Measurements from ENCODE around the gene CAMK2B. TPM values are rescaled to one million over a fixed set of nuclear protein-coding genes. Genes with fewer than 3 reads are reported as not detected.

CAMK2B gene
- total RNA-seq, 1 donor from 2014 or later: 0.30 TPM

GRCh38 chr7:44258423-44258760 is 67.0 kb downstream of the CAMK2B start:
- intact Hi-C loops (cut with micrococcal nuclease): loop anchor here (5.0 kb wide), 1 partner anchor 219 kb away; no protein-coding TSS in a partner anchor

DNA sequence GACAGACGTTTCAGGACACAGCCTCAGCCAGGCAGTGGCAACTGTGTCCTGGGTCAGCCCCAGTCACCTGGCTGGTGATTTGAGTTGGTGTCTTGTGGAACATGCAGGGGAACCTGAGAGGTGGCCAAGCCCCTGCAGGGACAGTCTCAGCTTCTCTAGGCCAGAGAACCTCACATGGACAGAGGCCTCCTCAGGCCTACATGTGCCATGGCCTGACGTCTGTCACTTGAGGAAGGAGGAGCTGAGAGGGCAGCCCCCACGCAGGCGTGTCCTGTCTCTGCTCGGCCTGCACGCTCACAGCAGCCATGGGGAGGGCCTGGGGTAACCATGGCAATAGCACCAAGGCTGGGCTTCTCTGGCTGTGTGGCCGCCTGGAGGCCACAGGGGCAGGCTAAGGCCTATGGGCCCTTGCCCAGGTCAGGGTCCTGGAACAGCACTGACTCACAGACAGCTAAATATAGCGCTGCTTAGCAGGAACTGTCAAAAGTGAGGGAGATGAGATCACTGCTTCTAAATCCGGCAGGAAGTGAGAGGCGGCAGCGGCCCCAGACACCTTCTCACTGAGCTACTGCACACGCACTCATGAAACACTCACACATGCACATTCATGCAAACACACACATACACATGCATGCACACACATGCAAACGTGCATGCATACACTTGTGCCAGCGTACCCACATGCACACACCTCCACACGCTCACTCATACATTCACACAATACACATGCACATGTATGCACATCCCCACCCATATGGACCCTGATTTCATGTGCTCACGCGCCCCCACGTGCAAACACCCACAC is 67.6 kb downstream of the CAMK2B start:
- intact Hi-C loops (cut with micrococcal nuclease): loop anchor here (5.0 kb wide), 1 partner anchor 219 kb away; no protein-coding TSS in a partner anchor

DNA sequence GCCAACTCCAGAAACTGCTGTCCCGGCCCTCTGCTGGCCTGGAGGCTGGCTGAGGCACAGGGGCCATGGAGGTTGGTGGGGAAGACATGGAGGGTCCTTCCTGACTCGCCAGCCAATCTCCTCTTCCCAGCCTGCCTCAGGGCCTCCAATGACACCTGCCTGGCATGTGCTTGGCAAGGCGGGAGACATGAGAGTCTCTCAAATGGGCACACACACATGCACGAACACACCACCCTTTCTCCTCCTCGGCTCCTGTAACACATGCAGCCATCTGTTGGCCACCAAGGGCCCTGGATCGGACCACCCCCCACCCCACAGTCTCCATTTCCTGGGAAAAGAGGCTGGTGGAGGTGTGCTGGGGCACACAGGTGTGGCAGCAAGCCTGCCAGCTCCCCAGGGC is 68.2 kb downstream of the CAMK2B start:
- intact Hi-C loops (cut with micrococcal nuclease): loop anchor here (5.0 kb wide), 1 partner anchor 220 kb away; no protein-coding TSS in a partner anchor

- intact Hi-C loops (cut with micrococcal nuclease): loop anchor here (5.0 kb wide), 1 partner anchor 221 kb away; no protein-coding TSS in a partner anchor
Observed at GRCh38 chr7:44256459-44256858, 68.9 kb downstream of the CAMK2B start.

- intact Hi-C loops (cut with micrococcal nuclease): no loop called here
Observed at GRCh38 chr7:44251881-44252280, 73.5 kb downstream of the CAMK2B start.

DNA sequence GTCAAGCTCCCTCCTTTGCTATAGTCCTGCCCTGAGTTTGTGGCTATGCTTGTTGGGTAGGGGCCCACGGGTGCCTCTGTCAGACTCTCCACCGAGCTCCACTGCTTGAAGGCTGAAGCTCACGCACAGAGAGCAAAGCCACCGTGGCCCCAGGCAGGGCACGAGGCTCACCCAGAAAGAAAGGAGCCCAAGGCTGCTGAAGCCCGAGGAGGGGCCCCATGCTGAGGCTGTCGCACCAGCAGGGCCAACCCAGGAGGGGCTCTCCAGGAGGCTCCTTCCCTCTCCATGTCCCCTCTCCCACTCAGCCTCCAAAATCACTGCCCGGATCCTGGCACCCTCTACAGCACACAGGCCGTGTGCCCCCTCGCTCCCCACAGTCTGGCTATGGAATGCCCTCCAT is 74.1 kb downstream of the CAMK2B start:
- intact Hi-C loops (cut with micrococcal nuclease): no loop called here

DNA sequence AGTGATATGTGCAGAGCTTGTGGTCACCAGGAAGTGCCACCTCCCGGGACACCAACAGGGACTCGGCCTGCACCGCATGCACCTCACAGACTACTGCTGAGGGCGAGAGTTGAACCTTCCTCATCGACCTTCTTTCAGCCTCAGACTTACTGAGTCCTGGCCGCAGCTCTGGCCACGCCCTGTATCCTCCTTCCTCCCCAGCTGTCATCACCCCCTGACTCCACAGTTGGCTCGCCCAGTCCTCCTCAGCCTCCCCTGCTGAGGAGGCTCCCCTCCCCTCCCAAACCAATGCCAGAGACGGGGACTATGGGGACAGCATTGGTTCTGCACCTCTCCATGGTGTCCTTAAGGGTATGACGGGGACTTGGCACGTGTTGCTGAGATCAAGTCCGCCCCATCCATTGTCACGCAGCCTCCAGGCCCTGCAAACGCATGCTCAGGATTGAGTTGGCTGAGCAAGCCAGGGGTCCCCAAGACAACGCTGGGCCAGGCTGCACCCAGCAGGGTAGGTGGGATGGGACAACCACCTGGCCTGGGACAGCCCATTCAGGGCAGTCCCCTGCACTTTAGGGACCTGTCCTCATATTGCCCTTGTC is 75.7 kb downstream of the CAMK2B start:
- intact Hi-C loops (cut with micrococcal nuclease): no loop called here

- intact Hi-C loops (cut with micrococcal nuclease): no loop called here
Observed at GRCh38 chr7:44247868-44248651, 77.3 kb downstream of the CAMK2B start.

DNA sequence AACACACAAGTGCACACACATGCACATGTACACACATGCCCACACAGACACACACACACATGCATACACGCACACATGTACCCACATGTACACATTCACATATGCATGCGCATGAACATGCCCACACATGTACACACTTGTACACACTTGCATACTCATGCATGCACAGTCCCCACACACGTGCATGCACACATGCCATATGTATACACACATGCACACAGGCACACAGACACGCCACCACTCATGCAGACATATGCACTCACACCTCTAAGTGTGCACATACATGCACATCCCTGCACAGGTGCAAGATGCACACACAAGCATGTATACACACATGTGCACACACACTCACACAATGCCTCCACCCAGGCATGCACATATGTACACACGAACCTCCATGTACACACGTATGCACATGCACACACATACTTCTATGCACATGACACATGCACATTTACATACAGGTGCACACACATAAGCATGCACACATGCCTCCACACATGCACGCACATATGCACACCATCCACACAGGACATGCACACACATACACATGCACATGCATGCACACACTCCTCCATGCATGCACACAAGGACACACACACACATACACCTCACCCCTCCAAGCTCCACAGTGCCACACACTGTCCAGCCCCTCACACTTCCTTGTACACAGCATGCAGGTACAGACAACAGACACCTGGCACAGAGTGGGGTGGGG is 78.8 kb downstream of the CAMK2B start:
- intact Hi-C loops (cut with micrococcal nuclease): no loop called here

DNA sequence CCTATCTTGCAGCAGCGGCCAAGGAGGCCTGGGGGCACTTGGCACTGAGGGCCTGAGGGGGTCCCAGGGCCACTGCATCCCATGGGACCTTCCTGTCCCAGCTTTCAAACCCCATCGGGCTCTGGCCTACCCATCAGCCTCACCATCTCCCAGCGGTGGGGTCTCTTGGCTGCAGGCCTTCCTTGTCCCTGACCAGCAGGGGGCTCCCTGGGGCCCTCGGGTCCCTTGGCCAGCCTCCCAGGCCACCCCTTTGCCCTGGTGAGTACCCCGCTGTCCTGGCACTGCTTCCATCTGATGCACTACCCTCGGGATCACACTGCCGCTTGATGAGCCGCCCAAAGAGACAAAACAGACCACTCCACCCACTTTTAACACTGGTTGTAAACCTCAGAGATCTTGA is 81.1 kb downstream of the CAMK2B start:
- intact Hi-C loops (cut with micrococcal nuclease): loop anchor here (5.0 kb wide), 1 partner anchor 248 kb away; the partner anchor contains the start of gene NUDCD3

DNA sequence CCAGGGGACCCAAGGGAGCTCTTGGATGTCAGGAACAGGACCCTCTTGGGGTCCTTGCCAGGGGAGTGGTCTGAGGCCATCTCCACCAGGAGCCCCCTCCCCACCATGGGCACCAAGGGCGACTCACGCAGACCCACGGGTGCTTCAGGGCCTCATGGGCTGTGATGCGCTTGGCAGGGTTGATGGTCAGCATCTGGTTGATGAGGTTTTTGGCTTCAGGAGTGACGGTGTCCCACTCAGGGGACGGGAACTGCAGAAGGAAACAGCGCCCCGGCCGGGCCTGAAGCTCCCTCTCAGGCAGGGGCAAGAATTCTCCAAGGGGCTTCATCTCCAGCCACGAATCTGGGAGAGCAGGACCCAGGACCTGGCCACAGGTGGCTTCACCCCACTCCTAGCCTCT is 83.3 kb downstream of the CAMK2B start:
- intact Hi-C loops (cut with micrococcal nuclease): loop anchor here (5.0 kb wide), 1 partner anchor 250 kb away; the partner anchor contains the start of gene NUDCD3

DNA sequence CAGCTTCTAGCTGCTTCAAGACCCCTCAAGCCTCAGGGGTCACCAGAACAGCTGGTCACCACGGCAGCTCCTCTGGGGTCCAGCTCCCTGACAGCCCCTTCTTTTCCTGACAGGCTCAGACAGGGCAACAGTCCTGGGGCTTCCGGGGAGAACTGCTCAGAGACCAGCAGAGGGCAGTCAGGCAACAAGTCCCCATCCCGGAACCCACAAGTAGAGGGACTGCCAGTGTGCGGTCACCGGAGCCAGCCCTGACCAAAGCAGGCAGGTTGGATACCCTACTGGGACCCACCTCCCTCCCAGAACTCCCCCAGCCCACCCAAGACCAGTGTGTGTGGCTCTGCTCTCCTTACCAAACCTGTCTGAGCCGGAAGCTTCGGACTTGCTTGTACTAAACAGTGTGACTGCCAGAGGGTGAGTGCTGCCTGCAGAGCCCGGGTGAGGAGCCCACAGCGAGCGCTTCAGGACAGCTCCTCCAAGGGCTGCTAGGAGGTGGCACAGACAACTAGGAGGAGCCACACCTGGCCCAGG is 84.3 kb downstream of the CAMK2B start:
- intact Hi-C loops (cut with micrococcal nuclease): loop anchor here (1.0 to 5.0 kb wide), 3 partner anchors 236 to 324 kb away; partner anchors contain the start of gene NUDCD3

- intact Hi-C loops (cut with micrococcal nuclease): loop anchor here (5.0 kb wide), 1 partner anchor 252 kb away; the partner anchor contains the start of gene NUDCD3
Observed at GRCh38 chr7:44240376-44240775, 85.0 kb downstream of the CAMK2B start.

DNA sequence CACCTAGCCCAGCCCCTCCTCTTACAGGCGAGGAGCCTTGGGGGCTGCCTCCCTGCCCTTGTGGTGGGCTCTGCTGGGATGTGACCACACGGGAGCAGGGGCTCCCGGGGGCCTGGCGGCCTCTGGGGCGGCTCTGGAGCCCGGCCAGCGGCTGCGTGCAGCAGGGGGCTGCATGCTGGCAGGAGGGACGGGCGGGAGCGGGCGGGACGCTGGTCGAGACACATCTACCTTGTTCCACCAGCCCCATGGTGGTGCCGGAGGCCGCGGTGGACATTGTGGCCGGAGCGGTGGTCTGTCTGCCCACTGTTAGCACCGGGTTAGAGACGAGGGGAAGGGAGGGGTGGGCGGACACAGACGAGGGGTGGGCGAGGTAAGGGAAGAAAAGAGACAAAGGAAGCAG is 86.0 kb downstream of the CAMK2B start:
- intact Hi-C loops (cut with micrococcal nuclease): no loop called here

- intact Hi-C loops (cut with micrococcal nuclease): no loop called here
Observed at GRCh38 chr7:44238116-44238695, 87.2 kb downstream of the CAMK2B start.

GRCh38 chr7:44237696-44238095 is 87.7 kb downstream of the CAMK2B start:
- intact Hi-C loops (cut with micrococcal nuclease): no loop called here

- intact Hi-C loops (cut with micrococcal nuclease): no loop called here
Observed at GRCh38 chr7:44236333-44236728, 89.1 kb downstream of the CAMK2B start.

GRCh38 chr7:44235582-44236332 is 89.6 kb downstream of the CAMK2B start:
- intact Hi-C loops (cut with micrococcal nuclease): no loop called here

DNA sequence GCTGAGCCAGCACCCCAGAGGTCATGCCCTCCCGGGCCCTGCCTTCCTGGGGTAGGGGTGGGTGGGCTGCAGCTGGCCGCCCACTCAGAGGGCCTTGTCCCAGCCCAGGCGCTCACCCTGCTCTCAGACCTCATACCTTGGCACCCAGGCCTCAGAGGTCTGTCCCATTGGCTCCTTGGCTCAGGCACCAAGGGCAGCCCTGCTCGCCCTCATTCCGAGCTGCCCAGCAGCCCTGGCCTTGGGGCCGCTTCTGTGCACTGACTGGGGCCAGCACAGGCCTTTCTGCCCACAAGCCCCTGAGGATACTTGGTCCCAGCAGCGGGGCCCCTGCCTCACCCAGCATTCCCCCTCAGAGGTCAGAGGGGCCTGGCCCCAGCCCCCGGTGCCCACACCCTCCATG is 90.3 kb downstream of the CAMK2B start:
- intact Hi-C loops (cut with micrococcal nuclease): no loop called here

Data from T-helper 2 cell treated with Interferon-gamma antibody and Interleukin-4, amounts not matched to agents 100 ng/mL and 5 ng/mL, for 36 hours (primary cell).